Colonic mucosa (tissue), 4 donors: ENCODE data around the gene IRX1. TPM values are rescaled to one million over a fixed set of nuclear protein-coding genes. Genes with fewer than 3 reads are reported as not detected.

Experiments
- DNase-seq: peaks from one replicate; pipeline ENCODE4 v3.0.0-alpha.2; 2020
- H3K27ac ChIP-seq: fragments of 200-600 bp; one replicate; pipeline ENCODE4 v1.8.0; 2021
- H3K27me3 ChIP-seq: fragments of 200-600 bp; one replicate; pipeline ENCODE4 v1.8.0; 2021
- H3K36me3 ChIP-seq: fragments of 200-600 bp; one replicate; pipeline ENCODE4 v1.8.0; 2021
- H3K4me1 ChIP-seq: fragments of 200-600 bp; one replicate; pipeline ENCODE4 v1.8.0; 2021; ENCODE audit warnings: mild to moderate bottlenecking
- H3K4me3 ChIP-seq: fragments of 200-600 bp; one replicate; pipeline ENCODE4 v1.8.0; 2021
- H3K9ac ChIP-seq, 2 donors: one replicate each; pipeline ENCODE4 v1.7.0; 2013; ENCODE audit warnings: control low read depth in 2 of 2, low read depth in 2 of 2, low read length in 2 of 2
- H3K9me3 ChIP-seq: fragments of 200-600 bp; one replicate; pipeline ENCODE4 v1.8.0; 2021
- CTCF ChIP-seq: fragments of 200-600 bp; IDR thresholded peaks from one replicate; pipeline ENCODE4 v1.8.0; 2022; ENCODE audit warnings: antibody characterized with exemption, mild to moderate bottlenecking
- intact Hi-C: fragments of 100-400 bp; cut with DNase I; formaldehyde crosslinking; loops from one replicate; pipeline ENCODE4 v1.14.1; 2022
- total RNA-seq, 2 donors: library from RNA; stranded (reverse); fragmentation: NEBNext Ultra II Directional in 1 of 2; extraction: Animal tissue kit (Norgen Biotek cat#: 25700) in 1 of 2; gene quantifications; one replicate each; pipeline ENCODE4 v1.2.1, GENCODE V29; 2021
- donor health status: healthy.
- donor health status: DM: no; HTN: no; CAD: no.
- donor health status: DM: no; HTN: no; CAD: no.

The IRX1 gene
- total RNA-seq, 2 donors from 2014 or later: not detected

- Histone ChIP-seq H3K4me1 (no peaks in the 10 kb centered on the region), H3K9ac (no peak overlapping the region), H3K36me3 (no peaks in the 10 kb centered on the region), H3K27ac (no peak overlapping the region), H3K27me3 (no peaks in the 10 kb centered on the region), H3K4me3 (no peak overlapping the region), H3K9me3 (no peaks in the 10 kb centered on the region)
- TF ChIP-seq CTCF: no peak
- no peak for DNase-seq
- intact Hi-C loops: no loop called here
These were observed 54.7 kb downstream of the IRX1 start for GRCh38 chr5:3650320-3650719.

GRCh38 chr5:3650868-3651267 lies 55.2 kb downstream of the IRX1 start:
- no peaks in the 10 kb centered on the region for H3K9me3 ChIP-seq
- DNase-seq: no peak
- H3K36me3 ChIP-seq: no peaks in the 10 kb centered on the region
- intact Hi-C loops: no loop called here
- H3K27me3 ChIP-seq: no peaks in the 10 kb centered on the region
- no peaks in the 10 kb centered on the region for H3K4me1 ChIP-seq
- no peak for TF ChIP-seq CTCF
- H3K9ac ChIP-seq: no peak overlapping the region
- H3K27ac ChIP-seq: no peak overlapping the region
- no peak overlapping the region for H3K4me3 ChIP-seq
